ENCODE measurements around the gene AP2B1. TPM values are rescaled to one million over a fixed set of nuclear protein-coding genes. Genes with fewer than 3 reads are reported as not detected.
A peak's percentile ranks its signal among the peaks of the same experiment; 100 is the strongest.
"Not testable (repeated sequence)": the region's sequence is repeated elsewhere in the genome, so short reads cannot be mapped to it uniquely, and the experiment has no call there.

AP2B1 gene
- total RNA-seq, 2 experiments from 2014 or later, result 161 to 172 TPM

- H3K27me3 Mint-ChIP-seq (ENCODE audit: low read depth), result peaks cover 29% of the 10 kb centered on the region
- DNase-seq; H3K27ac Mint-ChIP-seq; ATAC-seq; H3K4me3 Mint-ChIP-seq; H3K9me3 Mint-ChIP-seq (ENCODE audit: insufficient read depth); H3K36me3 Mint-ChIP-seq (ENCODE audit: low read depth); H3K4me1 Mint-ChIP-seq (ENCODE audit: low read depth); POLR2A ChIA-PET: not testable (repeated sequence)
- CTCF ChIA-PET, result interaction anchor here (1.0 to 4.7 kb wide), 4 partner anchors 13 to 139 kb away, joined by 3 to 104 read pairs (median 5); no protein-coding TSS in a partner anchor
Observed at GRCh38 chr17:35751541-35751940, 164.4 kb downstream of the AP2B1 start.

- Mint-ChIP-seq H3K27ac (no peak overlapping the region), H3K36me3 (ENCODE audit: low read depth) (no peaks in the 10 kb centered on the region), H3K27me3 (ENCODE audit: low read depth) (peaks cover 29% of the 10 kb centered on the region), H3K4me3 (no peak overlapping the region), H3K9me3 (ENCODE audit: insufficient read depth) (no peaks in the 10 kb centered on the region), H3K4me1 (ENCODE audit: low read depth) (peaks cover 9% of the 10 kb centered on the region)
- DNase-seq, result no peak
- POLR2A ChIA-PET, result no interaction called here
- CTCF ChIA-PET, result interaction anchor here (1.7 kb wide), 1 partner anchor 12 kb away, joined by 7 read pairs; no protein-coding TSS in a partner anchor
- ATAC-seq, result no peak
Observed at GRCh38 chr17:35752471-35752870, 165.3 kb downstream of the AP2B1 start.

GRCh38 chr17:35752945-35753764 lies 166.0 kb downstream of the AP2B1 start, which contains the start of gene GAS2L2:
TSS of gene GAS2L2 (minus strand) at chr17:35753239. CDS start at chr17:35752850, 389 bp downstream.
- ChIA-PET CTCF (interaction anchor here (1.7 kb wide), 1 partner anchor 11 kb away, joined by 7 read pairs; no protein-coding TSS in a partner anchor), POLR2A (no interaction called here)
- Mint-ChIP-seq H3K4me1 (ENCODE audit: low read depth) (peaks cover 9% of the 10 kb centered on the region), H3K36me3 (ENCODE audit: low read depth) (no peaks in the 10 kb centered on the region), H3K27me3 (ENCODE audit: low read depth) (peaks cover 29% of the 10 kb centered on the region), H3K4me3 (no peak within 1 kb of the TSS), H3K27ac (no peak within 1 kb of the TSS), H3K9me3 (ENCODE audit: insufficient read depth) (no peaks in the 10 kb centered on the region)
- no peak for DNase-seq
- ATAC-seq, result no peak

- Mint-ChIP-seq H3K4me3 (no peak overlapping the region), H3K27ac (no peak overlapping the region), H3K36me3 (ENCODE audit: low read depth) (no peaks in the 10 kb centered on the region), H3K4me1 (ENCODE audit: low read depth) (no peaks in the 10 kb centered on the region), H3K27me3 (ENCODE audit: low read depth) (no peaks in the 10 kb centered on the region), H3K9me3 (ENCODE audit: insufficient read depth) (no peaks in the 10 kb centered on the region)
- ChIA-PET POLR2A (no interaction called here), CTCF (interaction anchor here (1.7 to 9.2 kb wide), 2 partner anchors 9 to 48 kb away, joined by 4 to 81 read pairs; no protein-coding TSS in a partner anchor)
- no peak for DNase-seq
- ATAC-seq, result no peak
Observed at GRCh38 chr17:35757243-35757642, 170.1 kb downstream of the AP2B1 start.

- POLR2A ChIA-PET, result interaction anchor here (1.0 kb wide), 1 partner anchor 48 kb away, joined by 3 read pairs; the partner anchor contains the start of gene TAF15
- Mint-ChIP-seq H3K4me1 (ENCODE audit: low read depth) (peaks cover 15% of the 10 kb centered on the region), H3K36me3 (ENCODE audit: low read depth) (no peaks in the 10 kb centered on the region), H3K27ac (no peak within 1 kb of the TSS), H3K9me3 (ENCODE audit: insufficient read depth) (no peaks in the 10 kb centered on the region), H3K27me3 (ENCODE audit: low read depth) (no peaks in the 10 kb centered on the region), H3K4me3 (no peak within 1 kb of the TSS)
- no peak for ATAC-seq
- DNase-seq, result no peak
- CTCF ChIA-PET, result interaction anchor here (0.6 to 11.6 kb wide), 4 partner anchors 12 to 522 kb away, joined by 3 to 415 read pairs (median 42); partner anchors contain the start of gene TAF15
Observed at GRCh38 chr17:35760587-35760986, 173.5 kb downstream of the AP2B1 start, which contains the start of gene C17orf50. TSS of gene C17orf50 (plus strand) at chr17:35760887. CDS start at chr17:35760942, 55 bp downstream.

GRCh38 chr17:35761601-35762000 lies 174.5 kb downstream of the AP2B1 start:
- DNase-seq (no peak), ATAC-seq (no peak)
- Mint-ChIP-seq H3K9me3 (ENCODE audit: insufficient read depth) (no peaks in the 10 kb centered on the region), H3K36me3 (ENCODE audit: low read depth) (no peaks in the 10 kb centered on the region), H3K27ac (no peak overlapping the region), H3K4me3 (no peak overlapping the region), H3K27me3 (ENCODE audit: low read depth) (no peaks in the 10 kb centered on the region), H3K4me1 (ENCODE audit: low read depth) (peaks cover 17% of the 10 kb centered on the region)
- CTCF ChIA-PET, result interaction anchor here (9.2 to 11.6 kb wide), 2 partner anchors 13 to 47 kb away, joined by 81 to 415 read pairs; partner anchors contain the start of gene TAF15
- POLR2A ChIA-PET, result no interaction called here

GRCh38 chr17:35763767-35764122 lies 176.6 kb downstream of the AP2B1 start:
- Mint-ChIP-seq H3K4me3 (peak overlapping the region; percentile 83), H3K36me3 (ENCODE audit: low read depth) (no peaks in the 10 kb centered on the region), H3K27me3 (ENCODE audit: low read depth) (no peaks in the 10 kb centered on the region), H3K27ac (no peak overlapping the region), H3K9me3 (ENCODE audit: insufficient read depth) (no peaks in the 10 kb centered on the region), H3K4me1 (ENCODE audit: low read depth) (peaks cover 17% of the 10 kb centered on the region)
- no peak for DNase-seq
- ATAC-seq, result no peak
- ChIA-PET POLR2A (interaction anchor here (0.5 to 3.6 kb wide), 5 partner anchors 25 to 158 kb away, joined by 3 to 34 read pairs (median 3); partner anchors contain the start of gene TAF15), CTCF (interaction anchor here (0.8 to 11.6 kb wide), 74 partner anchors 8 to 674 kb away, joined by 3 to 415 read pairs (median 5); partner anchors contain the start of genes AP2B1, CCL5, MMP28 and NLE1)

- peak; percentile 96 for ATAC-seq
- Mint-ChIP-seq H3K36me3 (ENCODE audit: low read depth) (no peaks in the 10 kb centered on the region), H3K4me3 (peak overlapping the region; percentile 83), H3K4me1 (ENCODE audit: low read depth) (peaks cover 17% of the 10 kb centered on the region), H3K27ac (peak overlapping the region; percentile 86), H3K27me3 (ENCODE audit: low read depth) (no peaks in the 10 kb centered on the region), H3K9me3 (ENCODE audit: insufficient read depth) (no peaks in the 10 kb centered on the region)
- CTCF ChIA-PET, result interaction anchor here (0.8 to 11.6 kb wide), 75 partner anchors 9 to 674 kb away, joined by 3 to 415 read pairs (median 5); partner anchors contain the start of genes AP2B1, CCL5, MMP28 and NLE1
- DNase-seq, result peak; percentile 90
- POLR2A ChIA-PET, result interaction anchor here (0.5 to 3.6 kb wide), 5 partner anchors 25 to 159 kb away, joined by 3 to 34 read pairs (median 3); partner anchors contain the start of gene TAF15
Observed at GRCh38 chr17:35764123-35764991, 177.2 kb downstream of the AP2B1 start.

GRCh38 chr17:35765086-35765710 lies 178.1 kb downstream of the AP2B1 start:
- H3K27me3 Mint-ChIP-seq (ENCODE audit: low read depth), result no peaks in the 10 kb centered on the region
- H3K9me3 Mint-ChIP-seq (ENCODE audit: insufficient read depth), result no peaks in the 10 kb centered on the region
- POLR2A ChIA-PET, result interaction anchor here (3.6 kb wide), 1 partner anchor 44 kb away, joined by 34 read pairs; the partner anchor contains the start of gene TAF15
- peaks cover 17% of the 10 kb centered on the region for H3K4me1 Mint-ChIP-seq (ENCODE audit: low read depth)
- H3K27ac Mint-ChIP-seq, result no peak overlapping the region
- CTCF ChIA-PET, result interaction anchor here (1.2 to 11.6 kb wide), 22 partner anchors 10 to 675 kb away, joined by 3 to 415 read pairs (median 12); partner anchors contain the start of genes MMP28, SLFN12L and TAF15
- no peaks in the 10 kb centered on the region for H3K36me3 Mint-ChIP-seq (ENCODE audit: low read depth)
- peak overlapping the region; percentile 83 for H3K4me3 Mint-ChIP-seq
- DNase-seq (no peak), ATAC-seq (no peak)

GRCh38 chr17:35765756-35766488 lies 178.8 kb downstream of the AP2B1 start:
- no peaks in the 10 kb centered on the region for H3K9me3 Mint-ChIP-seq (ENCODE audit: insufficient read depth)
- ATAC-seq (no peak), DNase-seq (no peak)
- H3K27me3 Mint-ChIP-seq (ENCODE audit: low read depth), result no peaks in the 10 kb centered on the region
- CTCF ChIA-PET, result interaction anchor here (1.1 to 11.6 kb wide), 9 partner anchors 12 to 76 kb away, joined by 3 to 415 read pairs (median 12); partner anchors contain the start of genes MMP28 and TAF15
- POLR2A ChIA-PET, result interaction anchor here (3.6 kb wide), 1 partner anchor 43 kb away, joined by 34 read pairs; the partner anchor contains the start of gene TAF15
- no peak overlapping the region for H3K4me3 Mint-ChIP-seq
- no peaks in the 10 kb centered on the region for H3K36me3 Mint-ChIP-seq (ENCODE audit: low read depth)
- H3K4me1 Mint-ChIP-seq (ENCODE audit: low read depth), result peaks cover 17% of the 10 kb centered on the region
- H3K27ac Mint-ChIP-seq, result no peak overlapping the region

Measured in activated CD8-positive, alpha-beta T cell treated with anti-CD3 and anti-CD28 coated beads, Interleukin-2, amount 10 ng/mL, durations not matched to agents 7 days and 5 days (primary cell).